ENCODE results near the gene ZNF497.
"Not testable (repeated sequence)": the region's sequence is repeated elsewhere in the genome, so short reads cannot be mapped to it uniquely, and the experiment has no call there.

The ZNF497 gene

DNA sequence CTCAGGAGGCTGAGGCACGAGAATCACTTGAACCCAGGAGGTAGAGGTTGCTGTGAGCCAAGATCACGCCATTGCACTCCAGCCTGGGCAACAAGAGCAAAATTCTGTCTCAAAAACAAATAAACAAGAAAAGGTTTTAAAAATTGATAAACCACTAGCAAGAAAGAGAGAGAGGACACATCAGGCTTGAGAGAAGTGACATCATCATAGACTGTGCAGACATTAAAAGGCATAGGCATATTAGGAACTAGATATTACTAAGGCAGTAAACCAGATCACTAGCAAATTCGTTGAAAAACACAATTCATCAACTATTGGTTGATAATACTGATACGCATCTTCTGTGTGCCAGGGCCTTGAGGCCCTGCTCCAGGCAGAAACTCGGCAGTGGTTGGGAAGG lies 17.0 kb downstream of the ZNF497 start:
- DNase-seq = no peak

DNA sequence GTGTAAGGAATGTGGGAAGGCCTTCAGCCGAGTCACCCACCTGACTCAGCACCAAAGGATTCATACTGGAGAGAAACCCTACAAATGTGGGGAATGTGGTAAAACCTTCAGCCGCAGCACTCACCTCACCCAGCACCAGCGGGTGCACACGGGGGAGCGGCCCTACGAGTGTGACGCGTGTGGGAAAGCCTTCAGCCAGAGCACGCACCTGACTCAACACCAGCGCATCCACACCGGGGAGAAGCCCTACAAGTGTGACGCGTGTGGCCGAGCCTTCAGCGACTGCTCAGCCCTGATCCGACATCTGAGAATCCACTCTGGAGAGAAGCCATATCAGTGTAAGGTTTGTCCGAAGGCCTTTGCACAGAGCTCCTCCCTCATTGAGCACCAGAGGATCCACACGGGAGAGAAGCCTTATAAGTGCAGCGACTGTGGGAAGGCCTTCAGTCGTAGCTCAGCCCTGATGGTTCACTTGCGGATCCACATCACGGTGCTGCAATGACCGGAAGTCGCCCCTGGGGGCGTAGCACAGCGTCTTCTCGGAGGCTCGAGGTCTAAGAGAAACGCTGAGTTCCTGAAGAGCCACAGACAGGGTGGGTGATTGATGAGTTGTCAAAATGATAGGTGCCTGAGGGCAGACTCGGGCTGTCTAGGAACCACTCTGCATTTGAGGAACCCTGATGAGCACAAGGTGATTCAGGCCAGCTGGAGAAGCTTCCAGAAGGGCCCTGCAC lies 23.6 kb downstream of the ZNF497 start:
- no peak for DNase-seq

DNA sequence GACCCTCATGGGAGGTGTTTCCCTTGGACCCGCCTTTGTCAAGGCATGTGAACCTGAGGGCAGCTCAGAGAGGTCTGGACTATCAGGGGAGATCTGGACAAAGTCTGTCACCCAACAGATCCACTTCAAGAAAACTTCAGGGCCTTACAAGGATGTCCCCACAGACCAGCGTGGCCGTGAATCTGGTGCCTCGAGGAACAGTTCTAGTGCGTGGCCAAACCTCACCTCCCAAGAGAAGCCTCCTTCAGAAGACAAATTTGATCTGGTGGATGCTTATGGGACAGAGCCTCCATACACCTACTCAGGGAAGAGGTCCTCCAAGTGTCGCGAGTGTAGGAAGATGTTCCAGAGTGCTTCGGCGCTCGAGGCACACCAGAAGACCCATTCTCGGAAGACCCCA lies 24.2 kb downstream of the ZNF497 start:
- DNase-seq = no peak

DNA sequence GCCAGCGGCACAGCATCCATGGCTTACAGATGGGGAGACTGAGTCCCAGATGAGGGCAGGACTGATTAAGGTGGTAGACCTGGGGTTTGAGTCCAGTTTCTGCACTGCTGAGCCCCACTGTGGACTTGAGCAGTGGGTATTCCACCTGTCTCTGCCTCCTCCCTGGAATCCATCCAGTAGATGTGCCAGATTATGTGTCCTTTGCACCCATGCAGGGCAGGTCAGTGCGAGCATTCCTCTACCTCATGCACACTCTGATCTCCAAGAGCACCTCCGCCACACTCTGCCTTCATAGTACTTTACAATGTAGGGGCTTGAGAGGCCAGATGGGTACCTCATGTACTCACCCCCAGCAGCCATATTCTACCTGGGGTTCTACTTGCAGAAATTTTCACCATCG lies 25.7 kb downstream of the ZNF497 start:
- no peak for DNase-seq

DNA sequence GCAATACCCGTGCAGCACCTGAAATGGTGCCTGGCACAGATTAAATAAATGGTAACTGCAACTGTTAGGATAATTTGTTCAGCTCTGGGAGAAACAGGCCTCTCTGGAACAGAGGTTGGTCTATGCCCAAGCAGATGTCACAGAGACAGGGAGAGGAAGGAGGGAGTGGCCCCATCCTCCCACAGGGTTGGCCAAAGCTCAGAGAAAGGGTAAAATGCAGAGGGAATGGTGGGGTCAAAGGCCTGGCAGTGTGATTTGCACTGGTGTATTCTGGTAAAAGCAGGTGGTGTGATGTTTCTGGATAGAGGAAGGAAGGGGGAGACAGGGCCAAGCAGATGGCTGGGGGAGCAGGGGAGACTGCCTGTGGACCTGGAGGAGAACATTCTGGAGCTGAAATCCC lies 26.3 kb downstream of the ZNF497 start:
- DNase-seq = no peak

DNA sequence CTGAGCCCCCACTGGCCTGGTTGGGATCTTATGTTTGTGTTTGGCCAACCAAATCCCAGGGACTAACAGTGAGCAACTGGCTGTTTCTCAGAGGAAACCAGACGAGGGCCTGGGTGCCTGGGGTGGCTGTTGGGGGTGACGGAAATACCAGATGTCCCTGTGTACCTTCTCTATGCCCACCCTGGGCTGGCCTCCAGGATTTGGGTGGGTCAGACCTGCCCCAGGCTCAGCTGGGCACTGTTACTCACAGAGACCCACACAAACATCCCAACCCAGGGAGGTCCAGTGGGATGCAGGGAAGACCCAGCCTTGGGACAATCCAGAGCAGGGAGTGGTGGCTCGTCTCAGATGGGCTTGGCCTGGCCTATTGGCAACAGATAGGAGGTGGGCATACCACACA lies 26.9 kb downstream of the ZNF497 start:
- no peak for DNase-seq

DNA sequence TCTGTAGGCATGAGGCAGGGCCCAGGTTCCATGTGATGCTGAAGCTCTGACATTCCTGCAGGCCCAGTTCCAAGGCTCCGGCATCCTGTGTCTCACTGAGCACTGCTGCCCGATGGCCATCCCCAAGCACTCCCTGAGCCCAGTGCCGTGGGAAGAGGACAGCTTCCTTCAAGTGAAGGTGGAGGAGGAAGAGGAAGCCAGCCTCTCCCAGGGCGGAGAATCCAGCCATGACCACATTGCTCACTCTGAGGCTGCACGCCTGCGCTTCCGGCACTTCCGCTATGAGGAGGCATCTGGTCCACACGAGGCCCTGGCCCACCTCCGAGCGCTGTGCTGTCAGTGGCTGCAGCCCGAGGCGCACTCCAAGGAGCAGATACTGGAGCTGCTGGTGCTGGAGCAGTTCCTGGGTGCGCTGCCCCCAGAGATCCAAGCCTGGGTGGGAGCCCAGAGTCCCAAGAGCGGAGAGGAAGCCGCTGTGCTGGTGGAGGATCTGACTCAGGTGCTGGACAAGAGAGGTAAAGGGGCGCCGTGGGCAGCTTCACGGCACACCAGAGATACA lies 27.8 kb downstream of the ZNF497 start:
- no peak for DNase-seq

DNA sequence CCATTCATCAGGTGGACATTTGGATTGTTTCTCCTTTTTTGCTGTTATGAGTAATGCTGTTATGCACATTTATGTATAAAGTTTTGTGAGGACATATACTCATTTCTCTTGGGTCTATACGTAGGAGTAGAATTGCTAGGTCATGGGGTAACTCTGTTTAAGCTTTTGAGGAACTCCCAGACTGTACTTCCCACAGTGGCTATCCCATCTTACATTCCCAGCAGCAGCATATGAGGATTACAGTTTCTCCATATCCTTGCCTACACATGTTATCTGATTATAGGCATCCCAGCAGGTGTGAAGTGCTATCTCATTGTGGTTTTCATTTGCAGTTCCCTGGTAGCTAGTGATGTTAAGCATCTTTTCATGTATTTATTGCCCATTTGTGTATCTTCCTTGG lies 29.9 kb downstream of the ZNF497 start:
- no peak for DNase-seq

DNA sequence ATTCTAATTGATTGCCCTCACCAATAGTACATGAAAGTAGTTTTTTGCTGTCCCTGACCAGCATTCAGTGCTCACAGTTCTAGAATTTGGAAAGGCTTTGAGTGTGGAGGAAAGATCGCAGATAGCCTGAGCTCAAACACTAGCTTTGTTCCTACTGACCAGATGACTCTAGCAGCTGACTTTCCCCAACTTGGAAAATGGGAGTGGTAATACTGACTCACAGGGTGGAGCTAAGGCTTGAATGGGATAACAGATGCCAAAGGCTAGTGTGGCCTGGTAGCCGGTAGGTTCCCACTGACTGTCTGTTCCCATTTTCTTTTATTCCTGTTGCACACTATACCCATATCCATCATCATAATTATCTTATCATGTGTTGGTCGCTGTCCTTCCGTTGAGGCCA lies 32.1 kb downstream of the ZNF497 start:
- DNase-seq = no peak

DNA sequence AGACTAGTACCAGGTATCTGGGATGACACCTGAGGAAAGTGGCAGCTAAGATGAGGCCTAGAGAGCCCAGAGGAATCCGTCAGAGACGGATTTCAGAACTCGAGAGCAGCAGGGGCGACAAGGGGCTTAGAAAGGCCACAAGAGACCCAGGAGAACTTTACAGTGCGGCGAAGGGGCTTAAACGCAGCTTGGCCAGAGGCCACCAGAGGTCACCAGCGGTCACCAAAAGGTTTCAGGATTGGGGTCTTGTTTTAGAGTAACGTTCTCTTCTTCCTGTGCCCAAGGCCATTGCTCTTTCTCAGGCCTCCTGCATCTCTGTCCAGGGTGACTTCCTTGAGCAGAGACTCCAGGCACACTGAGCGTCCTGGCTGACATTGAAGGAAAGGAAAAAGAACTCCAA lies 33.6 kb downstream of the ZNF497 start:
- DNase-seq = no peak

DNA sequence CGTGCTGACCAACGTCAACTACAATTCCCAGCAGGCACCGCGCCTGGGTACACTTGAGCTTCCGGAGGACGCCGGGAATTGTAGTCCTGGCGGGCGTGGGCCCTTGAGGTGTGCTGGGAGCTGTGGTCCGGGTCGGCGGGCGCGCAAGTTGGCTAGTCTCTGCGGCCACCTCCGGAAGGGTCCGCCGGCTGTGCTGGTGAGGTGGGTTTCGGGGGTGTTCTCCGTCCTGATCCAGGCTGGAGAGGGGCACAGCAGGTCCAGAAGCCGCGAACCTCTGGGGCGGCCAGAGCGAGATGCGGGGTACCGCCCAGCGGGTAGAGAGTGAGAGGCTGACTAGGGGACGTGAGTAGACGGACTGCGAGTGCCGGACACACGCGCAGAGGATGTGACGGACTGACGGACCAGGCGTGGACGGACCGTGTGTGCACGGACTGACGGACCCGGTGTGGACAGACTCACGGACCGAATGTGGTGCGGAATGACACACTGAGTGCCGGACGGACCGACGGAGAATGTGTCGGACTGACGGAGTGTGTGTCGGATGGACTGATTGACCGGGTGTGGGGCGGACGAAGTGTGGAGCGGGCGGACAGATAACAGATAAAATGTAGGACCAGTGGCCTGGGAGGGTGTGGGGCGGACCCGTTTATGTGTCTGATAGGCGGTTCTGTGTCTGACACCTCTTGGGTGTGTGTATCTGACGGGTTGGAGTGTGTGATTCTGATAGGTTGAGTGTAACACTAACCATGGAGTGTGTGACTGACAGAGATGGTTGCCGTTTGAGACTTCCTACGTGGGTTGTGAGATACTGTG lies 35.4 kb downstream of the ZNF497 start, which contains the start of gene ZSCAN22:
Gene ZSCAN22 (plus strand): TSS at position 81 of the 813 bp plus-strand sequence. CDS start 7,809 bp downstream, outside the sequence.
- DNase-seq = peak; percentile 85

DNA sequence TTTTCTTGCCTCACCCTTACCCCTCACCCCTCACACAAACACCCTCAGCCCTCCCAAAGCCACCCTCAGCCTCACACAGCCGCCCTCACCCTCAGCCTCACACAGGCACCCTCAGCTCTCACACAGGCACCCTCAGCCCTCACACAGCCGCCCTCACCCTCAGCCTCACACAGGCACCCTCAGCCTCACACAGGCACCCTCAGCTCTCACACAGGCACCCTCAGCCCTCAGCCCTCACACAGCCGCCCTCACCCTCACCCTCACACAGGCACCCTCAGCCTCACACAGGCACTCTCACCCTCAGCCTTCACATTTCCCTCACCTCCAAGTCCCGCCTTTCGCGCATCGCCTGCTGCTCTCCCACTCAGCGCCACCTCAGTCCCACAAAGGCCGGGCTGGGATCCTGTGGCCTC lies 36.0 kb downstream of the ZNF497 start:
- DNase-seq = no peak

DNA sequence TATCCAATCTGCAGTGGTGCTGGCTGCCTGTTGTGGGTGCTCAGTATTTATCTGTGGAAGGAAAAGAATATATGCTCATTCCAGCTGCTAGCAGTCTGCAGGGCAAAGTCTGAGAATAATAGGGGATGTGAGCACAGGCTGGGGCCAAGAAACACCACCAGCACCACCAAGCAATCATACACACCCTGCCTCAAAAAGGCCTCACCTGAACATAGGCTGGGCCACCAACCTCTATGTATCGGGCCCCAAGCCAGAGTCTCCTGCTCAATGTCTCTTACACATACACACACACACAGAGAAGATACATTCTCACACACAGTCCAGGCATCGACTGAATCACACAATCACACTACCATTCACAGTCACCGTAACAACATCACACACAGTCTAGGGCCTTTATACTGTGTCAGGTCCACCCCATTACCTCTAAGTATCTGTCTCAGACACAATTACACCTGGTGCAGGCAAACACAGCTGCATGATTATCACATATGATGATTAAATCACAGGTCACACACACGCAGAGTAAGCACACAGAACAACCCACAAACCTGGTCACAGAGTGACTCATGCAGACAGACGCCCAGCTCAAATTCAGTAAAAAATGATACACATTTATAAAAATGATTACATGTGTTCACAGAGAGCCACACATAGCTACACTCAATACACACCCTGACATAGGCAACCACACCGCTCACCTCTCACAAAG lies 37.1 kb downstream of the ZNF497 start:
- no peak for DNase-seq

DNA sequence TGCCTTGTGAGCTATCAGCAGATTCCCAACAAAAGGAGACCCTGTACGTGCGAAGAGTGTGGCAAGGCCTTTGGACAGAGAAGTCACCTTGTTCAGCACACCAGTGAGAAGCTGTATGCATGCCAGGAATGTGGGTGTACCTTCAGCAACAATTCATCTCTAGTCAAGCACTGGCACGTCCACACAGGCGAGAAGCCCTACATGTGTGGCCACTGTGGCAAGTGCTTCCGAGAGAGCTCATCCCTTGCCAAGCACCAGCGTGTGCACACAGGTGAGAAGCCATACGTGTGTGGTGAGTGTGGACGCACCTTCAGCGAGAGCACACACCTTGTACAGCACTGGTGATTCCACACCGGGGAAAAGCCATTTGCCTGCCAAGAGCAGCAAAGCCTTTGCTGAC lies 43.3 kb downstream of the ZNF497 start:
- no peak for DNase-seq

DNA sequence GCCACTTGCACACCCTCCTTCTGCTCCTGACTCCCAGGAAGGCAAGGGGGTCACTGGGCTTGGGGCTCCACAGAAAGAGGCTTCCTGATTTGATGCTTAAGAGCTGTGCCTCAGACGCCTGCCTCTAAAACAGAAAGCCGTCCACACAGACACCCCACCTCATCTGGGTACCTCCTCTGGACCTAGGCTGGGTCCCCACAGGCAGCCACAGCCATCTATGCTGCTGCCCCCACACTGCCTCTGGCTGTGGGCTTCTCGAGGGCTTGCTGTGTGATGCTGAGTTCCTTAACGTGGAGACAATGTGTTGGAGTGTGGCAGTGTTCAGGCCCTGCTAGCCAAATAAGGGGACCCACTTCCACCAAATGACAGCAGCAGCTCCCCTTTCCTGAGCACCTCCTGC lies 44.3 kb downstream of the ZNF497 start:
- DNase-seq = no peak

DNA sequence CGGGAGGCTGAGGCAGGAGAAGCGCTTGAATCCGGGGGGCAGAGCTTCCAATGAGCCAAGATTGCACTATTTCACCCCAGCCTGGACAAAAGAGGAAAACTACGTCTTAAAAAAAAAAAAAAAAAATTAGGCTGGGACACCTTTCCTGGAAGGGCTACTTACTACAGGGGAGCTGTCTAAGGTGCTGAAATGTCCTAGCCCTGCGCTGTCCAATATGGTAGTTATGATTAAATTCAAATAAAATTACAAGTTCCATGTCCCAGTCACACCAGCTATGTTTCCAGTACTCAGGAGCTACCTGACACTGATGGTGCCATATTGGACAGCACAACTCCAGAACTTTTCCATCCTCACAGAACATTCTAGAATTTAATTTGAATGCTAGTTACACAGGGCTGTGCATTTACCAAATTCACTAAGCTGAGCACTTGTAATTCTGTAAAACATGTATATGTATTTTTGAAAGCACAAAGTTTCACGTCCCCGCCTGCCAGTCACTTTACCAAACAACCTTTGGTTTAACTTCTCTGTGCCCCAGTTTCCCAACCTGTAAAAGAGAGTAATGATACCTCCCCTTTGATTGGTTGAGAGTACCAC lies 45.0 kb downstream of the ZNF497 start:
- no peak for DNase-seq

DNA sequence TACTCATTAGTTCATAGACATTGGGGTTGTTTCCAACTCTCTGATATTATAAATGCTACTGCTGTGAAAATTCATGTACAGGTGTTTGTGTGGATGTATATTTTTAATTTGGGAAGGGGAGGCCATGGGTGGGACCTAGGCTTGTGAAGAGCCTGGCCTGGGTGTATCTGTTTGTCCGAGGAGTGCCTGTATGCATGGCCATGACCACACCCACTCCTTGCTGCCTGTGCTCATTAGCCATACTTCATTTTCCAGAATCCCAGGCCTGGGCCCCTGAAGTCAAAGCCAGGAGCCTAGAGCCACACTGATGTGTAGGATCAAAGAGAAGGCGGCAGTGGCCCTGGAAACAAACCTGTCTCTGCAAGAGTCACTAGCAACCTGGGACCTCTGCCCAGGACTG lies 47.0 kb downstream of the ZNF497 start:
- DNase-seq = no peak

DNA sequence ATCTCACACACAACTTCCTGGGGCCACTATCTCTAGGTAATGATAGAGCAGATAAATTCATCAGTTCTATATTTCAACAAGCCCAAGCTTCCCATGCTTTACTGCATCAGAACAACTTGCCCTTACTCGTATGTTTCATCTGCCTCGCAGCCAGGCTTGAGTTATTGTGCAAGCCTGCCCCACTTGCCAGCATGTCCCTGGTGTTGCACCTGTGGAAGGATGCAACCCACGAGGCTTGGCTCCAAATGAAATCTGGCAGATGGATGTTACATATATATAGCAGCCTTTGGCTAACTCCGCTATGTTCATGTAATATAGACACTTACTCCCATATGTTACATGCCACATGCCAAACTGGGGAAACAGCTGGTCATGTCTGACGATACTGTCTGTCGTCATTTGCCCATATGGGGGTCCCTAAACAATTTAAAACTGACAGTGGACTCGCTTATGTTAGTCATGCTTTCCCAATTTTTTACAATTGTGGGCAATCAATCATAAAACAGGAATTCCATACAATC lies 51.1 kb downstream of the ZNF497 start:
- no peak for DNase-seq

DNA sequence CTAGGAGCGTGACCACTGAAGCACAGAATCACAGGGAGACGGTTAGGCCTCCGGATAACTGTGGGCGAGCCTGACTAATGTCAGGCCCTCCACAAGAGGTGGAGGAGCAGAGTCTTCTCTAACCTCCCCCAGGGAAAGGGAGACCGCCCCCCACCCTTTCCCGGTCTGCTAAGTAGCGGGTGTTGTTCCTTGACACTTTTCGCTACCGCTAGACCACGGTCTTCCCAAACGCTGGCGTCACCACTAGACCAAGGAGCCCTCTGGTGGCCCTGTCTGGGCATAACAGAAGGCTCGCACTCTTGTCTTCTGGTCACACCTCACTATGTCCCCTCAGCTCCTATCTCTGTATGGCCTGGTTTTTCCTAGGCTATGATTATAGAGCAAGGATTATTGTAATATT lies 51.9 kb downstream of the ZNF497 start:
- not testable (repeated sequence) for DNase-seq

DNA sequence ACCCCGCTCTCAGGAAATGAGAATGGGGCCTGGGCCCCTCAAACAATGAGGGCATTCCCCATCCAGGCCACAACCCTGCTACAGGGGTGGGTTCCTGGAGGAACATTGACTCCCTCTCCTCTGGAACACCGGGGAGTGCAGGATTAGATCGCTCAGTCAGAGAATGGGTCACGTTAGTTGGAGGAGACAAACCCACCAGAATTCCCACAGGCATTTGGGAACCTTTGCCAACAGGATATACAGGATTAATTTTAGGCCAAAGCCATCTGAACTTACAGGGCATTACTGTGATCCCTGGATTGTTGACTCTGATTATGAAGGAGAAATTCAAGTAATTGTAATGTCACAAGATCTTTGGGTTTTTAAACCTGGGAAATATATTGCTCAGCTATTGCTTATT lies 54.8 kb downstream of the ZNF497 start:
- DNase-seq = no peak

DNA sequence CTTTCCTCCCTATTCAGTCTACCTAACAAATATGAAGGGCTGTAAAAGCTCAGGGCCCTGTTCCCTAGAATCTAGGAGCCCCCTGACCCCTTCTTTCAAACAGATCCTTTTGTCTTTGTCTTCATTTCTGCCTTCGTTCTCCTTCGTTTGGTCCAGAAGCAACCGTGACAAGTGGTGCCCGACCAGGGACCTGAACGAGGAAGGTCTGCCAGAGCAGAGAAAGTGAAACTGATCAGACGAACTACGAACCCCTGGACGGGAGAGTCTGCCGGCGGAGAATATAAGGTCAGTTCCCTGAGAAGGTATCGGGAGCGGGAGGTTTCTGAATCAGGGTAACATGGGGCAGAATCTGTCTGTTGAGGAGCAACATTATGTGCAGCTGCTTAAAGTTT lies 56.6 kb downstream of the ZNF497 start:
- no peak for DNase-seq

DNA sequence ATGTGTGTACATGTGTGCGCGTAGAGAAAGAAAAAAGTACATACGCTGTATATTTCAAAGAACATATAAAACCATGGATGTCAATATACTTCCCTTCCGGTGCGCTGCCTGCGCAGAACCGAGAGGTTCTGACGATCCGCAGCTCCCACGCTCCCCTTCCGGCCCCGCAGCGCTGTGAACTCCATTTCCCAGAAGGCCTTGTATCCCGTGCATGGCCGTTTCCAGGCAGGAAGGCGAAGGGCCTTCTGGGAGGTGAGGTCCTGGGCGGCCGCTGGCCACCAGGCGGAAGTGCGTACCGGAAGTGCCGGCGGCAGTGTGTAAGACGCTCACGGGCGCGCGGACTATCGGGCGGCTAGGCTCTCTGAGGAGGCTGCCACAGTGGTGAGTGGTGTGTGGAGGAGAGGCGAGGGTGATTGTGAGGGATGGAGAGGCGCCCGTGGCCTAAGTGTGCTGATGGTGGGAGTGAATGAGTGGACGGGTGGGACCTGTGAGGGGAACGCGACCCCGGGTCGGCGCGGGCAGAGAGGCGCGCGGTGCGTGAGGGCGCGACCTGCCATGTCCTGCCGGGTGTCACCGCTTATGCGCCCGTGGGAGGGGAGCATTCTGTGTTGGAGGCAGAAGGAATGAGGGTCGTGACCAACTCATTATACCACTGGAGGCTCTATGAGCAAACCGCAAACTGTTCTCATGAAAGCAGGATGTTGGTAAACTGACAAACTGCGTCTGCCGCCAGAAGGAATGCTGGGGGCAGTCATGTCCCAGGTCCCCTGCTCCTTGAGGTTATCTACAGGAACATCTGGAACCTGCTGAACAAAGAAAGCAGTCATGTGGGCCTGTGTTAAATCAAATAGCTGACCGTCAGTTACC lies 57.3 kb downstream of the ZNF497 start, which contains the start of gene ERVK3-1:
Gene ERVK3-1 (plus strand): TSS at position 313 of the 867 bp plus-strand sequence. CDS start 6,792 bp downstream, outside the sequence.
- DNase-seq = peak; percentile 91

Data from NCI-H524 treated with DMSO at 0.1 percent for 48 hours (cell line).